Activated CD4-positive, alpha-beta T cell treated with anti-CD3 and anti-CD28 coated beads, Interleukin-2, amount 50 U/mL, for 24 hours (primary cell): ENCODE results near the gene HECTD2.
"Not testable (repeated sequence)": the region's sequence is repeated elsewhere in the genome, so short reads cannot be mapped to it uniquely, and the experiment has no call there.

Experiments
- DNase-seq, 2 donors: peaks; one replicate each; pipeline ENCODE4 v3.0.0-alpha.2; 2020; ENCODE audit warnings: low read depth in 1 of 2, low spot score in 1 of 2

HECTD2 gene, protein sequence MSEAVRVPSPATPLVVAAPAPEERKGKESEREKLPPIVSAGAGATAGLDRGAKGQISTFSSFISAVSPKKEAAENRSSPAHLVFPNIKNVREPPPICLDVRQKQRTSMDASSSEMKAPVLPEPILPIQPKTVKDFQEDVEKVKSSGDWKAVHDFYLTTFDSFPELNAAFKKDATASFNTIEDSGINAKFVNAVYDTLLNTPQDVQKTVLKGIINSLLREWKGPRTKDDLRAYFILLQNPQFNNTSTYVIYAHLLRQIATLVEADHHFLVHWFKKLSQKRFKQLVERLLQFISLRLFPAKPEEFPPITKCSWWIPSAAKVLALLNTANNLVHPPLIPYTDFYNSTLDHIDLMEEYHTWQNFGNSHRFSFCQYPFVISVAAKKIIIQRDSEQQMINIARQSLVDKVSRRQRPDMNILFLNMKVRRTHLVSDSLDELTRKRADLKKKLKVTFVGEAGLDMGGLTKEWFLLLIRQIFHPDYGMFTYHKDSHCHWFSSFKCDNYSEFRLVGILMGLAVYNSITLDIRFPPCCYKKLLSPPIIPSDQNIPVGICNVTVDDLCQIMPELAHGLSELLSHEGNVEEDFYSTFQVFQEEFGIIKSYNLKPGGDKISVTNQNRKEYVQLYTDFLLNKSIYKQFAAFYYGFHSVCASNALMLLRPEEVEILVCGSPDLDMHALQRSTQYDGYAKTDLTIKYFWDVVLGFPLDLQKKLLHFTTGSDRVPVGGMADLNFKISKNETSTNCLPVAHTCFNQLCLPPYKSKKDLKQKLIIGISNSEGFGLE

DNA sequence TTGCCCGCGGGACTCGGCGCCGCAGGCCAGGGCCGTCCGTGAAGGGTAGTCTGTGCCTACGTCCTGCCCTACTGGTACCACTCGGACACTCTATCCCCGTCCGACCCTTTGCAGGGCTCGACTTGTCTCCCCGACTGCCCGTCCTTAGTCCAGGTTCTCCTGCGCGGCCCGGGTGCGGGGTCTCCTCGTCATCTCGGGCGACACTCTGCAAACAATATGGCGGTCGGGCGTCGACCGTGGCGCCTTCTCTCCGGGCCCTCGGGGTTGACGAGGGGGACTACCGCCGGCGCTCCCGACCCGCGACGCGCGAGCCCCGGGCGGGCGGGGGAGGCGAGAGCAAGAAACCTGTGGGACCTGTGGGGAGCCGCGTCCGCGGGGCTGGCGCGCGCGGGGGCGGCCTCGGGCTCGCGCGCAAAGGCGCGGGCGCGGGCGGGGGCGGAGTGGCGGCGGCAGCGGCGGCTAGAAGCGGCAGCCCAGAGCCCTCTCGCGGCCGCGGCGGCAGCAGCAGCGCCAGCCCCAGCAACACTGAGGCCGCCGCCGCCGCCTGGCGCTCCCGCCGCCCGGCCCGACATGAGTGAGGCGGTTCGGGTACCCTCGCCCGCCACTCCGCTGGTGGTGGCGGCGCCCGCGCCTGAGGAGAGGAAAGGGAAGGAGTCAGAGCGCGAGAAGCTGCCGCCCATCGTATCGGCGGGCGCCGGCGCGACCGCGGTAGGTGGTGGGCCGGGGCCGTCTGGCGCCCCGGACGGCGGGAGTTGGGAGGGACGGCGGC lies at the start of gene HECTD2:
TSS of gene HECTD2 (plus strand) at position 476 of the 769 bp plus-strand sequence. CDS start at position 571, 95 bp downstream.
- DNase-seq = peak; percentile 60 to 65

DNA sequence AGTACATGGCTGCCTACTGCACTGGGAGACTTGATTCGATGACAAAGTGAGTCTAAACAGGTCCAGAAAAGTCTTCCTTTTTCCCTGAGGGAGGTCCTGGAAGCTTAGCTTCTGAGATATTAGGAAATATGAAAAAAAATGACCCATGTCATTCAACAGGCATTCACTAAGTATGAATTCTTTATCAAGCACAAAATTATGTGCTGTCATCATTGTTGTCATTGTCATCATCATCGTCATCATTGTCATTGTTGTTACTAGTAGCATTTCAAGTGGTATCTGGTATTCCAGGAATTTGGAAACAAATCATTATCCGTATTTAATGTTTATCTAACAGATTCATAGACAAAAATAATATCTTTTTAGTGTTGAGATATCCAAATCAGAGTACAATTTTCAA lies 49.7 kb upstream of the HECTD2 start:
- no peak for DNase-seq

- DNase-seq = not testable (repeated sequence)
These were observed 44.6 kb upstream of the HECTD2 start for GRCh38 chr10:91365519-91365918.

DNA sequence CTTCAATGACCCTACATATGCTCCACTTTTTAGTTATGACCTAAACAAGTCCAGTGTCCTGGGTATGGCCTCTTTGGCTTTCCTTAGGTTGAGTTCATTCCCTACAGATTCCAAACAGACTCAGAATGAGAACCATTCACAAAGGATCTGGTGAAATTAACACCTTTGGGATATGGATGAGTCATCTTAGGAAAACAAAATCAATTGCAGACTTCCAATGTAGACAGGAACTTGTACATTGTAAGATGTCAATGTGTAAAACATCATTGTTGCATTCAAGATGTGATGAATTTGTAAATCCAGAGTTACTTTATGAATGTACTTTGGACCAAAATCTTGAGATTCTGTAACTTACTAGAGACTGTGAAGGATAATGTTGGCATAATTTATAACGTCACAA lies 43.4 kb upstream of the HECTD2 start:
- no peak for DNase-seq

- no peak for DNase-seq
These were observed 43.0 kb upstream of the HECTD2 start for GRCh38 chr10:91367127-91367531.

- no peak for DNase-seq
These were observed 42.6 kb upstream of the HECTD2 start for GRCh38 chr10:91367558-91367957.

DNA sequence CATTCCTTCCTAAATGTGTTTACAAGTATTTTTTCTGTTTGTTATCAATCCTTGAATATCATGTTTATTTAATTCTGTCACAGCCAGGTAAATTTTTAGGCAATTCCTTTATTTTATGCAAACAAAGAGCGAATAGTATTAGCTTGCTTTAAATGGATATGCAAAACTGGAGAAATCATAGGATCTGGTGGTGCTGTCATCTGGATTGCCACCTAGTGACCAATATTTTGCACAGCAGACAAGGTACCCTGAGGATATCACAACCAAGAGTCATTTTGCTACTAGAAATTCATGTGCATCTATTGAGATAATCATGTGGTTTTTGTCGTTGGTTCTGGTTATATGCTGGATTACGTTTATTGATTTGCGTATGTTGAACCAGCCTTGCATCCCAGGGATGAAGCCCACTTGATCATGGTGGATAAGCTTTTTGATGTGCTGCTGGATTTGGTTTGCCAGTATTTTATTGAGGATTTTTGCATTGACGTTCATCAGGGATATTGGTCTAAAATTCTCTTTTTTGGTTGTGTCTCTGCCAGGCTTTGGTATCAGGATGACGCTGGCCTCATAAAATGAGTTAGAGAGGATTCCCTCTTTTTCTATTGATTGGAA lies 40.1 kb upstream of the HECTD2 start:
- DNase-seq = not testable (repeated sequence)

GRCh38 chr10:91374052-91374451 lies 36.1 kb upstream of the HECTD2 start:
- DNase-seq = no peak

- DNase-seq = peak in 1 of 2 donors; percentile 30
These were observed 32.1 kb upstream of the HECTD2 start for GRCh38 chr10:91378061-91378460.

DNA sequence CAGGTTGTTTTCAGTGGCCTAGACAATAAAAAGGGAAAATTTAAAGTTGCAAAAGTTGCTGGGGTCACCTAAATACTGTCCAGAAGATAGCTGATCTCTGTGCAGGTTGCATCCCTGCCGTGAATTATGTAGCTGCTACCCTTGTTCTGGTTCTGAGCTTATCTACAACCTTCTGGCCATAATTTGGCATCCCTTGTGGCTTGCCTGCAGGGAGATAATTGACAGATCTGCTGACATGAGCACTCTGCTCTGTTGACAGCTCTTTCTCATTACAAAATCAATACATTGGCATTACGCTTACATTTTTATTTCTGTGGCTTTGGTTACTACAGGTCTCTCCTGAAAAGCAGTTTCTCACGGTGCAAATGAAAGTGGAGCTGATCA lies 29.3 kb upstream of the HECTD2 start:
- DNase-seq = no peak

- no peak for DNase-seq
These were observed 28.8 kb upstream of the HECTD2 start for GRCh38 chr10:91381257-91381891.

DNA sequence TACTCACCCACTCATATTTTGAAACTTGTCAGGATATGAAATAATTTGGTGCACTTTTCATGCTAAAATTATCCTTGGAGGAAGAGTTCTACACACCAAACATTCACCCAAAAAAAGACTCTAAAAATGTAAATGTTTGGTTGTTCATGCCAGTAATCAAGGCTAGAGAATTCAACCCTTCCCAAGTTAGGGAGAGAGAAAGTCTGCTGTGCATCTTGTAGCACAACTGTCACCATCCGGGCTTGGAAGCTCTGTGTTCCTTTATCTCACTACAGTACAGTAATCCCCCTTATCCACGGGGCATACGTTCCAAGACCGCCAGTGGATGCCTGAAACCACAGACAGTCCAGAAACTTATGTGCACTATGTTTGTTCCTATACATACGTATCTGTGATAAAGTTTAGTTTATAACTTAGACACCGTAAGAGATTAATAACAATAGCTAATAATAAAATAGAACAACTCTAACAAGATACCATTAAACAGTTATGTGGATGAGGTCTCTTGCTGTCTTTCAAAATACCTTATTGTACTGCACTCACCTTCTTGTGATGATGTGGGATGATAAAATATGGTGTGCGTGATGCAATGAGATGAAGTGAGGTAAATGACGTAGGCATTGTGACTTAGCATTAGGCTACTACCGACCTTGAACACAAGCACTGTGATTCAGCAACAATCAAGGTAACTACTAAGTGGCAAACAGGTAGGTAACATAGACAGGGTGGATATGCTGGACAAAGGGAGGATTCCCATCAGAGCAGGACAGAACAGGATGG lies 24.6 kb upstream of the HECTD2 start:
- DNase-seq = no peak

DNA sequence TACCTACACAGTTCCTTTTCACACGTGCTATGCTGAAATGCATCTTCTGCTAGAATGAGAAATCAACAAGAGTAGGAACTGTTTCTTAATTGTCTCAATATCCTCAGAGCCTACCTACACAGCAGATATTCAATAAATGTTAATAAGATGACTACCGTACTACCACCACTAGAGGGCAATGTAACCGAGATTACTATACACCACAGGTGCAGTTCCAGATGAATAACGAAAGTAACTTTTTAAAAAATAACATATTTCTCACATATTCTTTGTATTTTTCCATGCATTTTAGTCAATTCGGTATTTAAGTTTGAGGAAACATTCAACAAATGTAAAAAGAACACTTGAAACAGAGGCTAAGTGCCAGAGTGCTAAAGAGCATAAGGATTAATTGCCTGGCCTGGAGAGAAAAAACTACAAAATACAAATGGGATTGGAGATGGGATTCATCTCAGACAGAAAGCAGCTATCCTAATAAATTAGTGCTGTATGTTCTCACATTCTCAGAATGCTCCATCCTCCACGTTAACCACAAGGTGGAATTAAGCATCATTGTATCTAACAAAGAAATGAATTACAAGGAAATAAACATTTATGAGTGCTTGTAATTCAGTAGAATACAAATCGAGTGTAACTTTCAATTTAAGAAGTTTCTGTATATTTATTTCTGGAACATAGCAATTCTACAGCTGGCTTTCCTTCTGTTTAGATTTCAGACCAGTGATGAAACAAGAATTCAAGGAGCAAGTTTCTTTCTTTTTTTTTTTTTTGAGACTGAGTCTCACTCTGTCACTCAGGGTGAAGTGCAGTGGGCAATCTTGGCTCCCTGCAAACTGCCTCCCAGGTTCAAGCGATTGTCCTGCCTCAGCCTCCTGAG lies 20.3 kb upstream of the HECTD2 start:
- DNase-seq = peak in 1 of 2 donors; percentile 51

- DNase-seq = not testable (repeated sequence)
These were observed 19.7 kb upstream of the HECTD2 start for GRCh38 chr10:91390513-91390825.

DNA sequence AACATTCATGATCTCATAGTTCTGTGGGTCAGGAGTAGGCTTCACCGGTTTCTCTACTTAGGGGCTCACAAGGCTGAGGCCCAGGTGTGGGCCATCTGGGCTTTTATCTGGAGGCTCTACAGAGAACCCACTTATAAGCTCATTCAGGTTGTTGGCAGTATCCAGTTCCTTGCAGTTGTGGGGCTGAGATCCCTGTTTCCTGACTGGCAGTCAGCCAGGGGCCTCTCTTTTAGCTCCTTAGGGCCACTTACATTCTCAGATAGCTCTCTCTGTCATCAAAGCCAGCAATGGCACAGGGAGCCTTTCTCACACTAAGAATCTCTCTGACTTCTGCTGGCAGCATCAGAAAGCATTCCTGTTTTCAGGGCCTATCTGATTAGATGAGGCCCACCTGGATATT lies 18.2 kb upstream of the HECTD2 start:
- no peak for DNase-seq

DNA sequence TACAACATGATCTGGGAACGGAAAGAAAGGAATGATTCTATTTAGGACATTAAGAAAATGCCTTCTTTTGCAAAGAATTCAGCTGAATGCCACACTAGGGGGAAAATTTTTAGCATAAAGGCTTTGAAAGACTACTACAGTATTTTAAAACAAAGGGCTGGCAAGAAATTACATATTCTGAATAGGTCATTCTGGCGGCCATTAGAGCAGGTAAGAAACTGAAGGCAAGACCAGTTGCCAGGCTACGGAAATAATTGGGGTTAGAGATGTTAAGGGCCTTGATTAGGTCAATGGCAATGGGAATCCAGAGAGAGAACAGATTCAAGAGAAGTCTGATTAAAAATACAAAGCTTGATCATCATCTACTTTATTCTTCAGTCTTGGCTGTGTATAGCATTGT lies 3.8 kb upstream of the HECTD2 start:
- no peak for DNase-seq

DNA sequence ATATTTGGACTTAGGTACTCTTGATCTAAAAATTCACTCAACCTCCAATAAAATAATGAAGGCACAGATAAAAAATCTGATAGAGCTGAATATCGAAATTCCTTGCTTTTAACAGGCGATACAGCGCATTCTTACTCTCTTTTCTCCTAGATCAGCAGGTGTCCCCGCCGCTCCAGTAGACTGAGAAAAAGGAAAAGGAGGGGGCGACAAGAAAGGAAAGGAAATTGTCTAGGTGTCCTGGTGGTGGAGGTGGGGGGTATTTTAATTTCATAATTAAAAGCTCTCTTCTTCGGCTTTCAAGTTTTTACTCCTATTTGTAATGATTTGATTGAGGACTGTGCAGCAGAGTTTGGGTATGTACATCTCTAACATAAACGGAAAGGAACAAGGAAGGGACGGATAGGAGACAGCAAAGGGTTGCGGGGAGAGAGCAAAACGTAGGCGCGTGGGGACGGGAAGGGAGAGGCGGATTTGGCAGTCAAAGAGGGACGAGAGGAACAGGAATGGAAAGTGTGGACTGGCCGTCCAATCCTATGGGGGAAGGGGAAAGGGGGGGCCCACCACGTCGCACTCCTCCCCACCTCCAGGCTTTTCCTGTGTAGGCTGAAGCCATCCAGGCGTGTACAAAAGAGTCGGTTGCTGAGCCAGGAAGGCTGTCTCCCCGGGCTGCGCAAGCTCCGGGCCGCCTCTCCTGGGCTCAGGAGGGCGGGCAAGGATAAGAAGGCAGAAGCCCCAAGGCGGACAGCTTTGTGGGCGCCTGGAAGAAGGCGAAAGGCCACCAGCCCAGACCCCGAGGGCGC lies 875 bp upstream of the HECTD2 start:
- peak in 1 of 2 donors; percentile 18 for DNase-seq
